Keratinocyte (primary cell): ENCODE data around the gene MN1. TPM values are rescaled to one million over a fixed set of nuclear protein-coding genes. Genes with fewer than 3 reads are reported as not detected.

Experiments used
- DNase-seq: peaks from one replicate; pipeline ENCODE4 v3.0.0-alpha.2; 2011; ENCODE audit warnings: low read depth, missing footprints, low spot score
- FAIRE-seq: peaks from 2 replicates; lab custom pipeline; 2011; peaks lifted over from hg19 to GRCh38; lab: Jason Lieb, UNC
- H2AFZ ChIP-seq: 2 replicates; pipeline ENCODE4 v1.6.0; 2012; ENCODE audit warnings: low read length, control low read depth, inconsistent platforms; ENCODE audit not compliant: control insufficient read depth
- H3K27ac ChIP-seq: 2 replicates; pipeline ENCODE4 v1.5.1; 2011; ENCODE audit warnings: low read length; ENCODE audit not compliant: control insufficient read depth, insufficient read depth
- H3K27me3 ChIP-seq: 3 replicates; pipeline ENCODE4 v1.6.0; 2011; ENCODE audit warnings: low read length; ENCODE audit not compliant: control insufficient read depth, insufficient read depth; ENCODE audit errors: extremely low read depth
- H3K36me3 ChIP-seq, 2 experiments: 2 replicates in 1 of 2; 3 replicates in 1 of 2; pipeline ENCODE4 v1.5.1; 2011; ENCODE audit warnings: low read length in 2 of 2, mild to moderate bottlenecking in 1 of 2; ENCODE audit not compliant: control insufficient read depth in 2 of 2, insufficient read depth in 2 of 2; ENCODE audit errors: extremely low read depth in 1 of 2
- H3K4me1 ChIP-seq: 3 replicates; pipeline ENCODE4 v1.5.1; 2011; ENCODE audit warnings: low read length; ENCODE audit not compliant: control insufficient read depth, insufficient read depth; ENCODE audit errors: extremely low read depth
- H3K4me2 ChIP-seq: 3 replicates; pipeline ENCODE4 v1.6.0; 2011; ENCODE audit warnings: low read depth, low read length; ENCODE audit not compliant: control insufficient read depth, insufficient read depth; ENCODE audit errors: extremely low read depth
- H3K4me3 ChIP-seq, 3 experiments: fragments of 200-600 bp in 1 of 3; sonication (generic) in 1 of 3; 2 replicates in 2 of 3; 3 replicates in 1 of 3; pipeline ENCODE4 v1.5.1; 2011 to 2016; ENCODE audit warnings: low read length in 3 of 3, mild to moderate bottlenecking in 3 of 3, control low read depth in 2 of 3, inconsistent platforms in 1 of 3, low read depth in 1 of 3, mixed read lengths in 1 of 3, mixed run types in 1 of 3, moderate library complexity in 1 of 3; ENCODE audit not compliant: control insufficient read depth in 2 of 3, insufficient read depth in 2 of 3; ENCODE audit errors: extremely low read depth in 1 of 3
- H3K79me2 ChIP-seq: 2 replicates; pipeline ENCODE4 v1.6.0; 2012; ENCODE audit warnings: low read length; ENCODE audit not compliant: control insufficient read depth, insufficient read depth
- H3K9ac ChIP-seq: 3 replicates; pipeline ENCODE4 v1.6.0; 2011; ENCODE audit warnings: low read length; ENCODE audit not compliant: control insufficient read depth, insufficient read depth; ENCODE audit errors: extremely low read depth
- H3K9me1 ChIP-seq: 3 replicates; pipeline ENCODE4 v1.6.0; 2011; ENCODE audit warnings: low read length; ENCODE audit not compliant: control insufficient read depth, insufficient read depth; ENCODE audit errors: extremely low read depth
- H3K9me3 ChIP-seq: 2 replicates; pipeline ENCODE4 v1.5.1; 2012; ENCODE audit warnings: low read depth, low read length; ENCODE audit not compliant: control insufficient read depth
- H4K20me1 ChIP-seq: 3 replicates; pipeline ENCODE4 v1.6.0; 2011; ENCODE audit warnings: low read length; ENCODE audit not compliant: control insufficient read depth, insufficient read depth; ENCODE audit errors: extremely low read depth
- CTCF ChIP-seq, 3 experiments: IDR thresholded peaks in 1 of 3; conservative IDR thresholded peaks in 1 of 3; optimal IDR thresholded peaks in 1 of 3; 2 replicates in 2 of 3; 3 replicates in 1 of 3; pipeline versions ENCODE3 to v1.5.1; 2011; ENCODE audit warnings: low read length in 3 of 3, mild to moderate bottlenecking in 3 of 3, moderate library complexity in 2 of 3, control low read depth in 1 of 3, inconsistent platforms in 1 of 3; ENCODE audit not compliant: insufficient read depth in 2 of 3; ENCODE audit errors: extremely low read depth in 1 of 3
- EZH2 ChIP-seq: IDR thresholded peaks from one replicate; pipeline ENCODE4 v1.6.1; 2012; ENCODE audit warnings: inconsistent platforms, mild to moderate bottlenecking, low read length, moderate library complexity
- dilution Hi-C: fragments of 300-500 bp; cut with MboI; formaldehyde crosslinking; loops from one replicate; pipeline ENCODE4 v1.7.0; 2020; ENCODE audit warnings: low sequenced_read_pairs; ENCODE audit not compliant: extremely low pct_ligation_motif_present
- polyA plus RNA-seq, 5 experiments: library from polyadenylated mRNA; depleted of rRNA in 3 of 5; stranded (reverse) in 3 of 5; stranded (forward) in 1 of 5; unstranded in 1 of 5; fragments of >200 nt; gene quantifications; 1 replicate in 1 of 5; 2 replicates in 3 of 5; 3 replicates in 1 of 5; pipeline versions ENCODE4 v1.2.1 to v1.2.3, GENCODE V29; 2011 to 2012; ENCODE audit warnings: missing spikeins in 2 of 5, low read depth in 1 of 5, low replicate concordance in 1 of 5

The MN1 gene
- polyA plus RNA-seq, 1 donor (not counting 4 experiments of a cell fraction or from before 2014, with no cell fraction given), result 2.2 TPM

DNA sequence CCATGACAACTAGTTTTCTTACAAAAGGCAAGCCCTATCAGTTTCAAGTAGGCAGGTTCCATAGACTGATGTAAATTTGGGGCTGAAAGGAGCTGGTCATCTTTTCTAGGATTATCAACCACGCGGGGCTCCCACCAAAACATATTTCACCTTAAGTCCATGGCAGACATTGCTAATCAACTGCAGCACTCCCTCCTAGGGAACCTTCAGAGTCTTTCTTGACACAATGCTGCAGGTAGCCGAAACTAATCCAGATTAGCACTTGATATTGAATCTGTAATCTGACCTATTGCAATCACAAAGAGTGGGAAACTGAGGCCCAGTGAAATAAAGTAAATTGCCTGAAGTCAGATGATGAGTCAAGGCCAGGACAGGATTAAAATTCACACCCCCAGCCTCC is 32.5 kb downstream of the MN1 start:
- dilution Hi-C loops, result no loop called here
- H3K36me3 ChIP-seq, result peaks cover 2 to 7% of the 10 kb centered on the region in 2 experiments
- no peak for FAIRE-seq

DNA sequence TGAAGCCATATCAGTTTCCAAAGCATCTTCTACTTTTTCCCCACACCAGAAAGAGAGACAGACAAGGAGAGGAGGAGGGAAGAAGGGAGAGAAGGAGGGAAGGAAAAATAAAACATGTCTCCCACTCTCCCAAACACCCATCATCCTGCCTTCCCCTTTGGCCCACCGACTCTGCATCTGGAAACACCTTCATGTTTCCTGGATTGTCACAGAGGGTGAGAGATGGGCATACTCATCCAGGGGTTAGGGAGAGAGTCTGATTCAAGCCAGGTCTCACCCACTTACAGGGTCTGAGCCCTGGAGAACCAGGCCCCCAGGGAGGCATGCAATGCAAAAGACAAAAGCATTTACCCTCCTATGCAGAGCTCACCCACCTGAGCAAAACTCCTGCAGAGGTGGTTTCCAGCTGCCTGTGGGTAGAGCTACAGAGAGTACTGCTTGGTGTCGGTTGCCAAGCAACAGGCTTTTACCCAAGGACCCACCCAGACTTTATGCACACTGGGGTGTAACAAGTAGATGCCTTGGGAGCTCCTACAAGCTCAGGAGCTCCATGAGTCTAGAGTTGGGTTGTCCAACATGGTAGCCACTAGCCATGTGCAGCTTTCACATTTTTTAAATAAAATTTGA is 33.4 kb downstream of the MN1 start:
- Histone ChIP-seq H4K20me1 (no peaks in the 10 kb centered on the region), H3K4me2 (no peak overlapping the region), H3K9ac (no peak overlapping the region), H3K27me3 (no peaks in the 10 kb centered on the region), H3K9me3 (no peaks in the 10 kb centered on the region), H2AFZ (no peak overlapping the region), H3K27ac (no peak overlapping the region), H3K9me1 (no peaks in the 10 kb centered on the region), H3K4me1 (no peaks in the 10 kb centered on the region), H3K4me3 (no peak overlapping the region), H3K79me2 (no peaks in the 10 kb centered on the region), H3K36me3 (peaks cover 0 to 7% of the 10 kb centered on the region in 2 experiments)
- no peak for TF ChIP-seq CTCF (optimal IDR thresholded peaks at IDR 0.05 in 1 of 3, IDR thresholded peaks at IDR 0.05 in 1 of 3, conservative IDR thresholded peaks at IDR 0.05 in 1 of 3; ENCODE audit: extremely low read depth in 1 of 3, insufficient read depth in 2 of 3, low read length in 3 of 3)
- no peak for TF ChIP-seq EZH2
- dilution Hi-C loops, result no loop called here
- FAIRE-seq (no peak), DNase-seq (no peak)

More for the DNA sequence above, 32.5 kb downstream of the MN1 start:
- H2AFZ ChIP-seq, result no peak overlapping the region
- no peaks in the 10 kb centered on the region for H3K79me2 ChIP-seq
- no peaks in the 10 kb centered on the region for H3K27me3 ChIP-seq
- no peak overlapping the region for H3K9ac ChIP-seq
- H3K4me2 ChIP-seq, result no peak overlapping the region
- no peak overlapping the region for H3K27ac ChIP-seq
- no peak overlapping the region for H3K4me3 ChIP-seq
- H4K20me1 ChIP-seq, result no peaks in the 10 kb centered on the region
- H3K4me1 ChIP-seq, result peaks cover 2% of the 10 kb centered on the region
- no peaks in the 10 kb centered on the region for H3K9me3 ChIP-seq
- peaks cover under 1% of the 10 kb centered on the region for H3K9me1 ChIP-seq
- TF ChIP-seq EZH2 (no peak), CTCF (optimal IDR thresholded peaks at IDR 0.05 in 1 of 3, IDR thresholded peaks at IDR 0.05 in 1 of 3, conservative IDR thresholded peaks at IDR 0.05 in 1 of 3; ENCODE audit: extremely low read depth in 1 of 3, insufficient read depth in 2 of 3, low read length in 3 of 3) (no peak)
- no peak for DNase-seq
